Measurements from ENCODE around the gene DCXR. TPM values are rescaled to one million over a fixed set of nuclear protein-coding genes. Genes with fewer than 3 reads are reported as not detected.

Gene DCXR
- total RNA-seq, 4 donors from 2014 or later, result 49.4 to 117 (median 71.3) TPM

- Histone ChIP-seq H3K27me3 (no peaks in the 10 kb centered on the region), H3K9me3 (no peaks in the 10 kb centered on the region), H3K4me3 (no peak overlapping the region), H3K4me1 (peaks cover 7 to 19% (median 16%) of the 10 kb centered on the region in 4 donors), H3K27ac (no peak overlapping the region), H3K36me3 (no peaks in the 10 kb centered on the region)
- in situ Hi-C loops (cut with MboI; ENCODE audit: low pct_ligation_motif_present in 1 of 4, low pct_unique_long_range_greater_than_20kb in 1 of 4, low sequenced_read_pairs in 3 of 4) (no loop called here), intact Hi-C loops (cut with DNase I; ENCODE audit: low total_unique reads) (no loop called here)
- 90 to 93% methylated on average over 10 to 39 of the region's 39 CpGs for WGBS, 2 donors (ENCODE audit: low coverage in 1 of 2)
- no peak for DNase-seq
- TF ChIP-seq POLR2AphosphoS5 (IDR thresholded peaks at IDR 0.05) (no peak), CTCF (IDR thresholded peaks at IDR 0.05) (no peak), EP300 (IDR thresholded peaks at IDR 0.05; ENCODE audit: low read depth) (no peak), POLR2A (IDR thresholded peaks at IDR 0.05) (no peak)
Observed at GRCh38 chr17:81994593-81995462, 42.7 kb downstream of the DCXR start.

GRCh38 chr17:81993729-81994592, 43.5 kb downstream of the DCXR start:
- intact Hi-C loops (cut with DNase I; ENCODE audit: low total_unique reads) (no loop called here), in situ Hi-C loops (cut with MboI; ENCODE audit: low pct_ligation_motif_present in 1 of 4, low pct_unique_long_range_greater_than_20kb in 1 of 4, low sequenced_read_pairs in 3 of 4) (no loop called here)
- no peak for TF ChIP-seq POLR2A (IDR thresholded peaks at IDR 0.05)
- no peak for TF ChIP-seq EP300 (IDR thresholded peaks at IDR 0.05; ENCODE audit: low read depth)
- TF ChIP-seq CTCF (IDR thresholded peaks at IDR 0.05), result no peak
- TF ChIP-seq POLR2AphosphoS5 (IDR thresholded peaks at IDR 0.05), result no peak
- no peaks in the 10 kb centered on the region for H3K36me3 ChIP-seq
- no peaks in the 10 kb centered on the region for H3K27me3 ChIP-seq
- H3K4me3 ChIP-seq, result no peak overlapping the region
- no peak overlapping the region for H3K27ac ChIP-seq
- H3K4me1 ChIP-seq, result peaks cover 7 to 19% (median 16%) of the 10 kb centered on the region in 4 donors
- no peaks in the 10 kb centered on the region for H3K9me3 ChIP-seq
- no peak for DNase-seq
- 94% methylated on average over 37 of the region's 37 CpGs; no CpG with 5 or more reads in 1 of the 2 donors for WGBS, 2 donors (ENCODE audit: low coverage in 1 of 2)

- no peaks in the 10 kb centered on the region for H3K27me3 ChIP-seq
- intact Hi-C loops (cut with DNase I; ENCODE audit: low total_unique reads) (no loop called here), in situ Hi-C loops (cut with MboI; ENCODE audit: low pct_ligation_motif_present in 1 of 4, low pct_unique_long_range_greater_than_20kb in 1 of 4, low sequenced_read_pairs in 3 of 4) (no loop called here)
- no peak for TF ChIP-seq EP300 (IDR thresholded peaks at IDR 0.05; ENCODE audit: low read depth)
- no peak for TF ChIP-seq POLR2A (IDR thresholded peaks at IDR 0.05)
- no peak for TF ChIP-seq POLR2AphosphoS5 (IDR thresholded peaks at IDR 0.05)
- no peak for TF ChIP-seq CTCF (IDR thresholded peaks at IDR 0.05)
- H3K4me1 ChIP-seq, result peaks cover 7 to 19% (median 16%) of the 10 kb centered on the region in 4 donors
- DNase-seq, result no peak
- 82% methylated on average over 28 of the region's 31 CpGs; no CpG with 5 or more reads in 1 of the 2 donors for WGBS, 2 donors (ENCODE audit: low coverage in 1 of 2)
- H3K27ac ChIP-seq, result peak overlapping the region; percentile 58 to 79 (median 71)
- H3K36me3 ChIP-seq, result no peaks in the 10 kb centered on the region
- peak overlapping the region in 1 of 4 donors; percentile 26 for H3K4me3 ChIP-seq
- no peaks in the 10 kb centered on the region for H3K9me3 ChIP-seq
Observed at GRCh38 chr17:81992306-81993102, 45.0 kb downstream of the DCXR start.

Data from transverse colon (tissue), 4 donors.